NCI-H2029 treated with DMSO at 0.1 percent for 48 hours (cell line): Measurements from ENCODE around the gene MANSC4.

Experiments
- DNase-seq: peaks from one replicate; lab custom pipeline; 2025; lab: John Stamatoyannopoulos, UW

MANSC4 gene

GRCh38 chr12:27779920-27780611 lies at the start of gene MANSC4, which contains the start of gene KLHL42:
Gene MANSC4 (minus strand): TSS chr12:27780236. CDS start chr12:27771276, 8,960 bp downstream.
Gene KLHL42 (plus strand): TSS chr12:27780233. CDS start chr12:27780331, 98 bp downstream.
- no peak for DNase-seq

- DNase-seq, result no peak
Measured at GRCh38 chr12:27828196-27828595, 48.2 kb upstream of the MANSC4 start.

- DNase-seq, result no peak
Measured at GRCh38 chr12:27826076-27826475, 46.0 kb upstream of the MANSC4 start.

GRCh38 chr12:27824126-27824842 lies 44.2 kb upstream of the MANSC4 start:
- no peak for DNase-seq

GRCh38 chr12:27823038-27823437 lies 43.0 kb upstream of the MANSC4 start:
- DNase-seq, result no peak

- DNase-seq, result no peak
Measured at GRCh38 chr12:27822076-27822712, 42.2 kb upstream of the MANSC4 start.

GRCh38 chr12:27821259-27821973 lies 41.4 kb upstream of the MANSC4 start:
- DNase-seq, result peak; percentile 39

- no peak for DNase-seq
Measured at GRCh38 chr12:27820564-27820963, 40.5 kb upstream of the MANSC4 start.

GRCh38 chr12:27818401-27818918 lies 38.4 kb upstream of the MANSC4 start:
- no peak for DNase-seq

- no peak for DNase-seq
Measured at GRCh38 chr12:27817766-27818165, 37.7 kb upstream of the MANSC4 start.

- no peak for DNase-seq
Measured at GRCh38 chr12:27814851-27815591, 35.0 kb upstream of the MANSC4 start.

GRCh38 chr12:27814411-27814810 lies 34.4 kb upstream of the MANSC4 start:
- DNase-seq, result no peak

- no peak for DNase-seq
Measured at GRCh38 chr12:27812502-27812901, 32.5 kb upstream of the MANSC4 start.

GRCh38 chr12:27810756-27811155 lies 30.7 kb upstream of the MANSC4 start:
- peak; percentile 2 for DNase-seq

GRCh38 chr12:27808841-27809240 lies 28.8 kb upstream of the MANSC4 start:
- no peak for DNase-seq

- DNase-seq, result no peak
Measured at GRCh38 chr12:27807063-27807703, 27.1 kb upstream of the MANSC4 start.

- DNase-seq, result no peak
Measured at GRCh38 chr12:27806259-27806658, 26.2 kb upstream of the MANSC4 start.

GRCh38 chr12:27805238-27805637 lies 25.2 kb upstream of the MANSC4 start:
- no peak for DNase-seq

GRCh38 chr12:27802936-27803335 lies 22.9 kb upstream of the MANSC4 start:
- no peak for DNase-seq

- DNase-seq, result no peak
Measured at GRCh38 chr12:27802511-27802910, 22.5 kb upstream of the MANSC4 start.

- DNase-seq, result no peak
Measured at GRCh38 chr12:27801630-27802029, 21.6 kb upstream of the MANSC4 start.
